ENCODE data around the gene NLGN1. TPM values are rescaled to one million over a fixed set of nuclear protein-coding genes. Genes with fewer than 3 reads are reported as not detected.

Gene NLGN1
- total and polyA plus RNA-seq, 2 of the 13 experiments (the other 11 are each of a cell fraction or from before 2014, with no cell fraction given), result not detected

GRCh38 chr3:173785004-173785403, 387.5 kb downstream of the NLGN1 start (continued):
- TF ChIP-seq SRF (IDR thresholded peaks at IDR 0.05; ENCODE audit: low read depth, low read length), result no peak
- TF ChIP-seq CHD2 (IDR thresholded peaks at IDR 0.05; ENCODE audit: low read depth, low read length), result no peak
- TF ChIP-seq SNAPC5 (CRISPR knock-in tag; IDR thresholded peaks at IDR 0.05; ENCODE audit: borderline replicate concordance), result no peak
- no peak for TF ChIP-seq SALL2 (CRISPR knock-in tag; IDR thresholded peaks at IDR 0.05)
- no peak for TF ChIP-seq FOSL2 (CRISPR knock-in tag; IDR thresholded peaks at IDR 0.05)
- no peak for TF ChIP-seq MAZ (IDR thresholded peaks at IDR 0.05; ENCODE audit: borderline replicate concordance, low read depth, low read length)
- no peak for TF ChIP-seq MAZ (CRISPR knock-in tag; IDR thresholded peaks at IDR 0.05; ENCODE audit: low read depth)
- TF ChIP-seq EED (CRISPR knock-in tag; IDR thresholded peaks at IDR 0.05), result no peak
- no peak for TF ChIP-seq ARID3A (IDR thresholded peaks at IDR 0.05; ENCODE audit: low read depth, low read length)
- no peak for TF ChIP-seq HOMEZ (CRISPR knock-in tag; IDR thresholded peaks at IDR 0.05; ENCODE audit: low read depth)

GRCh38 chr3:173789530-173790162, 392.1 kb downstream of the NLGN1 start:
- CTCF ChIA-PET (ENCODE audit: low intra/inter-chr PET ratio, low total read pairs), result no interaction called here
- in situ Hi-C loops (cut with HindIII; ENCODE audit: extremely low pct_ligation_motif_present, low pct_unique_long_range_greater_than_20kb), result no loop called here
- TF ChIP-seq KLF13 (CRISPR knock-in tag; IDR thresholded peaks at IDR 0.05) (no peak), ZSCAN22 (CRISPR knock-in tag; IDR thresholded peaks at IDR 0.05) (no peak), ZNF235 (CRISPR knock-in tag; IDR thresholded peaks at IDR 0.05; ENCODE audit: borderline replicate concordance) (no peak), ZFYVE20 (CRISPR knock-in tag; IDR thresholded peaks at IDR 0.05; ENCODE audit: borderline replicate concordance, low read depth) (no peak), ZNF136 (CRISPR knock-in tag; IDR thresholded peaks at IDR 0.05; ENCODE audit: low read depth) (no peak), ZIK1 (CRISPR knock-in tag; IDR thresholded peaks at IDR 0.05; ENCODE audit: borderline replicate concordance, low read depth) (no peak), MTA3 (CRISPR knock-in tag; IDR thresholded peaks at IDR 0.05) (no peak), DRAP1 (CRISPR knock-in tag; IDR thresholded peaks at IDR 0.05) (no peak)

More at GRCh38 chr3:173789530-173790162, 392.1 kb downstream of the NLGN1 start:
- H3K9me3 ChIP-seq (ENCODE audit: low read length), result no peaks in the 10 kb centered on the region
- FAIRE-seq (no peak), ATAC-seq (no peak), DNase-seq (ENCODE audit: low spot score) (no peak)
- H3K4me2 ChIP-seq (ENCODE audit: low read depth, low read length), result no peak overlapping the region
- no peaks in the 10 kb centered on the region for H3K27me3 ChIP-seq (ENCODE audit: control insufficient read depth in 1 of 2, insufficient read depth in 2 of 2, low read length in 2 of 2)
- no peak overlapping the region for H2AFZ ChIP-seq (ENCODE audit: low read length)
- H3K79me2 ChIP-seq (ENCODE audit: insufficient read depth, low read length), result no peaks in the 10 kb centered on the region
- no peak overlapping the region for H3K9ac ChIP-seq (ENCODE audit: insufficient read depth, low read depth, low read length)
- no peaks in the 10 kb centered on the region for H3K36me3 ChIP-seq (replicated peaks in 1 of 2; ENCODE audit: control insufficient read depth in 1 of 2, insufficient read depth in 2 of 2, low read length in 2 of 2)
- no peaks in the 10 kb centered on the region for H4K20me1 ChIP-seq (ENCODE audit: insufficient read depth, low read length)
- H3K27ac ChIP-seq (ENCODE audit: extremely low read length, insufficient read depth, low read length), result no peak overlapping the region
- H3K4me1 ChIP-seq (ENCODE audit: insufficient read depth, low read length), result no peaks in the 10 kb centered on the region
- no peak overlapping the region for H3K4me3 ChIP-seq (replicated peaks in 1 of 3; ENCODE audit: insufficient read depth in 1 of 3, low read depth in 2 of 3, low read length in 3 of 3)
- no TSS peak for BruUV-seq (replicated peaks)
- 5% methylated on average over 2 of the region's 2 CpGs for WGBS (ENCODE audit: low lambda C conversion rate)
- intact Hi-C loops (cut with micrococcal nuclease; ENCODE audit: unreplicated experiment), result no loop called here
- POLR2A ChIA-PET, result no interaction called here
